Mesenteric fat pad (tissue), 1 donor: ENCODE data around the gene OR52I2. TPM values are rescaled to one million over a fixed set of nuclear protein-coding genes. Genes with fewer than 3 reads are reported as not detected.

Source experiments
- DNase-seq: peaks from one replicate; pipeline ENCODE4 v3.0.0-alpha.2; 2020; ENCODE audit warnings: low spot score
- long read RNA-seq: library from polyadenylated mRNA; unstranded; transcript quantifications from one replicate; pipeline ENCODE4 v2.0.0, GENCODE V29; 2020
- total RNA-seq: library from RNA; stranded (reverse); fragmentation: NEBNext Ultra II Directional; extraction: Animal tissue kit (Norgen Biotek cat#: 25700); gene quantifications from one replicate; pipeline ENCODE4 v1.2.1, GENCODE V29; 2021
- donor health status: DM: yes; HTN: yes; CAD: no.

OR52I2 gene
- not detected for total RNA-seq
- long read RNA-seq: 0 reads

DNA sequence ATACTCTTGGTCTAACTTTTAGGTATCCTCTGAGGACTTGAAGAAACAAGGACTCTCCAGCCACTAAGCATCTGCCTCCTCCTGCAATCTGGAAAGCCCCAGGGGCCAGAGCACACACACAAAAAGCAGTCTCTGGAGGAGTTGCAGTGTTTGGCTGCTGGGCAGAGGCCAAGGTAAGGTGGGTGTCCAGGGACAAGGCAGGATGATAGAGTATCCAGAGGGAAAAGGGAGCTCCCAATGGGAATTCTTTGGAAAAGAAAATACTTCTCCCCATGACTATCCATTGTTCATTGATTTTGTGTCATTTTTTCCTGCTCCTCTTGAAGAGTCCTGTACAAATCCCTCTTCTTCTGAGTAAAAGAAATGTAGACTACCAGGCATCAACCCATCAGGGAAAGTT lies at the start of gene OR52I2:
Gene OR52I2 (plus strand): TSS at position 301 of the 400 bp plus-strand sequence.
- DNase-seq: no peak

- DNase-seq: no peak
Observed at GRCh38 chr11:4539603-4540219, 41.8 kb upstream of the OR52I2 start.

GRCh38 chr11:4541071-4541470 lies 40.5 kb upstream of the OR52I2 start:
- DNase-seq: no peak

- no peak for DNase-seq
Observed at GRCh38 chr11:4543561-4543960, 38.0 kb upstream of the OR52I2 start.

GRCh38 chr11:4544891-4545290 lies 36.7 kb upstream of the OR52I2 start, which contains the start of gene OR52M1:
TSS of gene OR52M1 (plus strand) at chr11:4545191. CDS start at chr11:4545191, 0 bp downstream.
- no peak for DNase-seq

DNA sequence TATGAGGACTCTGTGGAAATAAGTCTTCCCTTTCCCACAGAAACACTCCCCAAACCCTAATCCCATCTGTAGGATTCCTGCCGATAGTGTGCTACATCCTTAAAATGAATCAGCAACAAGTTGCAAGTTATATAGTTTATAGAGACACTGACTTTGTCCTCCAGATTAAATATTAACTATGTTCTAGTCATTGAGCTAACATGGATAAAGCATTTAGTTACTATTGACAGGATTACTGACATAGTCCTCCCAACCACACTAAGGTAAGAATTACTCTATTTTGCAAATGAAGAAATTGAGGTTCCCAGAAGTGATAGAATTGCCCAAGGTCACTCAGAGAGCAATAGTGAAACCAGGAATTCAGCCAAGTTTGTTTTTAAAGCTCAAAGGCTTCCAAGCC lies 34.7 kb upstream of the OR52I2 start:
- no peak for DNase-seq

GRCh38 chr11:4547416-4547815 lies 34.1 kb upstream of the OR52I2 start:
- DNase-seq: no peak

- DNase-seq: no peak
Observed at GRCh38 chr11:4551346-4551979, 30.1 kb upstream of the OR52I2 start.

- DNase-seq: no peak
Observed at GRCh38 chr11:4559527-4560440, 21.8 kb upstream of the OR52I2 start.

DNA sequence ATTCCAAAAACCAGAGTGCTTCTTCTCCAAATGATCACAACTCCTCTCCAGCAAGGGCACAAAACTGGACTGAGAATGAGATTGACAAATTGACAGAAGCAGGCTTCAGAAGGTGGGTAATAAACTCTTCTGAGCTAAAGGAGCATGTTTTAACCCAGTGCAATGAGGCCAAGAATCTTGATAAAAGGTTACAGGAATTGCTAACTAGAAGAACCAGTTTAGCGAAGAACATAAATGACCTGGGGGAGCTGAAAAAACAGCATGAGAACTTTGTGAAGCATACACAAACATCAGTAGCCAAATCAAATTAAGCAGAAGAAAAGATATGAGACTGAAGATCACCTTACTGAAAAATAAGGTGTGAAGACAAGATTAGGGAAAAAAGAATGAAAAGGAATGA lies 21.1 kb upstream of the OR52I2 start:
- DNase-seq: no peak

DNA sequence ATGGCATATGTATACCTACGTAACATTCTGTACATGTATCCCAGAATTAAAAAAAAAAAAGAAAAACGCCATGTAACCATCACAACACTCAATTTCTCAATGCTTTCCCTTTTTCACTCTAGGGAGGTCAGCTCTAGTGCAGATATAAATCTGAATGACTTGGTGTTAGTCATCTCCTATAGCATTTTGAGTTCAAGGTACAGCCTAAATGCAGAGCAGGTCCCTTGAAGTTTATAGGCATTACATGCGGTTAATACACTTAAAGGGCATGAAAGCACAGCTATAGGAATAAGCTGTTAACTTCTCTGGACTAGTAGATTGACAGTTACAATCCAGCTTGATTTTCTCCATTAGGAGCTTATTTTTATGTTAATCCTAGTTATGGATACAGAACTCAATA lies 16.2 kb upstream of the OR52I2 start:
- DNase-seq: no peak

DNA sequence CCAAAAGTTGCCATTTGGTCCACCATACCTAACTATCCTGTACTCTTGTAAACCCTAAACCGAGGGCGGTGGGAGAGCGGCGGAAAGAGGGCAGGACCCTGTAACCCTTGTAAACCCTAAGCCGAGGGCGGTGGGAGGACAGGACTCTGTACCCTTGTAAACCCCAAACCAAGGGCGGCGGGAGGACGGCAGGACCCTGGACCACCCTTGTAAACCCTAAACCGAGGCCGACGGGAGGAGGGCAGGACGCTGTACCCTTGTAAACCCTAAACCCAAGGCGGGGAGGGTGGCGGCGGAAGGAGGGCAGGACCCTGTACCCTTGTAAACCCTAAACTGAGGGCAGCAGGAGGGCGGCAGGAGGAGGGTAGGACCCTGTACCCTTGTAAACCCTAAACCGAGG lies 12.5 kb upstream of the OR52I2 start:
- DNase-seq: no peak

DNA sequence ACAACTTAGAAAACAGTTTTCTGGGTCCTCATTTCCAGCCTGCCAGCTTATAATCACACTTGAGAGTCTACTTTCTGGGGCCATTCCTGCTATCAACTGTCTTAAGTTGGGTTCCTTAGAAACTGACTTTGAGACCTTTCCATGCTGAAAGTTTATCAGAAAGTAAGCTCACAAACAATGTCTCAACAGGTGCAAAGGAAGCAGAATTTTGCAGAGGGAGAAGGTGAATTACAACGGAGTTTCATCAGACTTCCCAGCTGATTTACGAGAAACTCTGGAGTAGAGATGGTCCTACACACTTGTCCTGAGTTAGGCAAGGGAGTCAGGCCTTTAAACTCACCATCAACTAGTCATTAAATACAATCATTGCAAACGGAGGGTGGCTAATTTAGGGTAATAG lies 4.7 kb upstream of the OR52I2 start:
- no peak for DNase-seq

- DNase-seq: no peak
Observed at GRCh38 chr11:4577761-4578160, 3.8 kb upstream of the OR52I2 start.

DNA sequence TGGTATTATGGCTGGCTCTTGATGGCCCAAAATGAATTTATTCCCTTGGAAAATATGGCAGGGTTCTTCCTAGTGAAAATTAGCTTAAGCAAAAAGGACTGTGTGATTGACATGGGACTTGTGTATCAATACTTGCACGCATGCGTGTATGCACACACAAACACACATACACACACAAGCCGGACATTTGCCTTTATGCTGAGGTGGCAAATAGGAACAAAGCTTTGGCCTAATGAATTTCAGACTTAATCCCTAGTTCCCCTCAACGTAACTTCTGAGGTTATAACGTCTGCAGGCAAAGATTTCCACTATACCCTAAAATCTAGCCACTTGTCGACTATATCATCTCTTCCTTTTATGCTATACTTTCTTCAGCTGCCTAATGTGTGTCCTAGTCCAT lies 2.9 kb upstream of the OR52I2 start:
- DNase-seq: no peak

DNA sequence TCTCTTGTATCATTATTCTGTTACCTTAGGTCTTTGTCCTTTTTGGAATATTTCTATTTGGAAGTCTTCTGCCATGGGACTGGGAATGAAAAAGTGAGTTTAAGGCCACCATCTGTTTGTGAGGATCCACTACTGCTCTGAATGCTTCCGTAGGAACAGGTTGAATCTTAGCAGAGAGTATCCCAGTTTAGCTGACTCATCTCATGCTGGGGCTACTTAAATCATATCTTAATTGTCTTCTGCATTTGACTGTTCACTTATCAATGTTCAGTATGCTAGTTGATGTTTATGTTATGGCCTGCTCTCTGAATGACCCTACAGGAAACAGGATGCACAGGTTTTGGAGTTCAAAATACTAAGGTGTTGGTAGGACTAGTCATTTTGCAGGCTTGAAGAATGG lies 1.4 kb upstream of the OR52I2 start:
- DNase-seq: no peak

DNA sequence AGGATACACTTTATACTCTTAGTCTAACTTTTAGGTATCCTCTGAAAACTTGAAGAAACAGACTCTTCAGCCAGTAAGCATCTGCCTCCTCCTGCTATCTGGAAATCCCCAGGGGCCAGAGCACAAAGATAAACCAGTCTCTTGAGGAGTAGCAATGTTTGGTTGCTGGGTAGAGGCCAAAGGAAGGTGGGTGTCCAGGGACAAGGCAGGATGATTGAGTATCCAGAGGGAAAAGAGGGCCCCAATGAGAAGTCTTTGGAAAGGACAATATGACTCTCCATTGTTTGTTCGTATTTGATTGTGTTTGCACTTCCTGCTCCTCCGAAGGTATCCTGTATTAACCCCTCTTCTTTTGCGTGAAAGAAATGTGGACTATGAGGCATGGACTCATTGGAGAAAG lies 7.5 kb downstream of the OR52I2 start:
- no peak for DNase-seq

DNA sequence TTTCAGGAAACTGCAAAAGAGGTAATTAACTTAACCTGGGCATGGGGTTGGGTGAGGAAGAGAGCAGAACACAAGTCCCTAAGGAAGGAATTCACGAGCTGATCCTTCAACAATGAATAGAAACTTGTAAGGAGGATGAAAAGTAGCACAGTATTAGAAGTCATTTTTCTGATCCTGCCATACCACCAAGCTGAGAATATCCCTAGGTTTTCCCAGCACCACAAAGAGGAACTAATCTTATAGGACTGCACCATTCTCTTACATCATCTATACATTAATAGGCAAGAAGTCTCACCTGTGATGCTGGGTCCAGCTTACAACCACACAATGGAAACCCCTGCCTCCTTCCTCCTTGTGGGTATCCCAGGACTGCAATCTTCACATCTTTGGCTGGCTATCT lies 12.2 kb downstream of the OR52I2 start, which contains the start of gene OR52I1:
Gene OR52I1 (plus strand): TSS at position 301 of the 400 bp plus-strand sequence. CDS start 0 bp downstream, at position 301.
- DNase-seq: no peak

- DNase-seq: no peak
Observed at GRCh38 chr11:4605057-4605456, 23.5 kb downstream of the OR52I2 start.

DNA sequence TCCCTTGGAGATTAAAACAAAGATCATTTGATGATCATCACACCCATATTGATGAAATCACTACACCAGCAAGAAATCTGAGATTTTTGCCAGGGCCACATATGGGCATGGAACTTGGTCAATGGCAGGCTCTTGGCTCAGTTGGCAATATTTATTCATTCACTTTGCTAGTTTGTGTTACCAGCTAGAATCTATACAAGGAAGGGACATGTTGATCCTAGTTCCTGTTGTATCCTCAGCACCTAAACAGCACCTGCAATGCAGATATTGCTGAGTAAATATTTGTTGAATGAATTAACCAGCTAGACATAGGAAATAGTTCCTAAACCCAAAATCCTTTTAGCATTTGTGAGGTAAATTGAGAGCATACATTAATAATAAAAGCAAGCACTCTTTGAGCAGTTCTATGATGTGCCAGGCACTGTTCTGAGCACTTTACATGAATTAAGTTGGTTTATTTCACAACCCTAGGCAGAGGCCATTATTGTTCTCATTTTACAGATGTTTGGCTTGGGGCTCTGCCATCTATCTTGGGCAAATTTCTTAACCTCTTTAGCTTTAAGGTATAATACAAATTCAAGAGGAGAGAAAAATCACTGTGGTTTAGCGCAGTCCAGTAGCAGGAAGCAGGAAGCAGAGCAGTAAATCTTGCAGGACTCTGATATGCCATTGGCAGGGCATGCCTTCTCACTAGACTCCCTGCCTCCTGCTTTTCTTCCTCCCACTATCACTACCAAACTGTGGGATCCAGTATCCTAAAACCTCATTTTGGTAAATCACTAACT lies 24.9 kb downstream of the OR52I2 start:
- no peak for DNase-seq

DNA sequence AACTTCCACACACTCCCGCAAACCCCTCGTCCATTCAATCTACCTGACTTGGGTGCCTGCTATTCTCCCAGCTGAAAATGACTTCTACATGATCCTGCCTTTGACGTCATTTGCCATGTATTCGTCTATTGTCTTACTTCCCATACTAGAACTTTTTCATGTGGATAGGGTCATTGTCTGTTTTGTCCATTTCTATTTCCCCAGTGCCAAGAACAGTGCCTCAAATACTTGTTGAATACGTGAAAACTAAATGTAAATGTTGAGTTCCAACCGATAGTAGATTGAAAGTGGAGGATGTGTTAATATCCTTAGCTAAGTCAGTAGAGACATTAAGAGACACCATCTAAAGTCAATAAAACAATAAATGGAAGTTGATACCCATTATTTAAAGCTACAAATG lies 25.6 kb downstream of the OR52I2 start:
- DNase-seq: no peak
